Body of pancreas (tissue), 4 donors: Measurements from ENCODE around the gene FAM209A. TPM values are rescaled to one million over a fixed set of nuclear protein-coding genes. Genes with fewer than 3 reads are reported as not detected.

Experiments
- ATAC-seq: fragments of 150-250 bp; one replicate; pipeline ENCODE4 v1.9.1; 2016
- DNase-seq, 4 donors: peaks; one replicate each; pipeline ENCODE4 v3.0.0-alpha.2; 2019
- H3K27ac ChIP-seq, 4 donors: fragments of 200-600 bp; sonication (generic); 1 replicate in 3 of 4; 2 replicates in 1 of 4; pipeline versions ENCODE4 v1.5.1 to v1.6.1; 2016 to 2019; ENCODE audit warnings: mild to moderate bottlenecking in 1 of 4, mixed read lengths in 1 of 4, moderate library complexity in 1 of 4
- H3K27me3 ChIP-seq, 2 donors: fragments of 200-600 bp; sonication (generic); one replicate each; pipeline ENCODE4 v1.6.0; 2016; ENCODE audit warnings: mild to moderate bottlenecking in 1 of 2
- H3K36me3 ChIP-seq, 2 donors: fragments of 200-600 bp; sonication (generic); replicated peaks in 1 of 2; 2 replicates each; pipeline ENCODE4 v1.5.1; 2016; ENCODE audit warnings: low read depth in 2 of 2; ENCODE audit not compliant: insufficient read depth in 1 of 2
- H3K4me1 ChIP-seq: fragments of 200-600 bp; sonication (generic); one replicate; pipeline ENCODE4 v1.6.0; 2016
- H3K4me3 ChIP-seq, 2 donors: fragments of 200-600 bp; sonication (generic); 1 replicate in 1 of 2; 2 replicates in 1 of 2; pipeline ENCODE4 v1.5.1; 2016 to 2019
- H3K9me3 ChIP-seq, 3 donors: fragments of 200-600 bp; sonication (generic); 1 replicate in 2 of 3; 2 replicates in 1 of 3; pipeline ENCODE4 v1.5.1; 2016
- POLR2A ChIP-seq, 3 donors: fragments of 450-650 bp; IDR thresholded peaks; one replicate each; pipeline ENCODE4 v1.6.1; 2016; ENCODE audit warnings: antibody characterized with exemption in 3 of 3, mild to moderate bottlenecking in 2 of 3
- WGBS, 2 donors: methylation state at CpG; one replicate each; pipeline ENCODE4 v1.1.5; 2017; 5-methylcytosine and 5-hydroxymethylcytosine counted together
- intact Hi-C: fragments of 100-400 bp; cut with DNase I; formaldehyde crosslinking; loops from one replicate; pipeline ENCODE4 v1.15.1; 2023
- total RNA-seq, 2 donors: library from RNA; depleted of rRNA; stranded (reverse); fragments of >200 nt; gene quantifications; one replicate each; pipeline ENCODE4 v1.1.0, GENCODE V29; 2016
- TF ChIP-seq, protein P1 (sequence below), 7 experiments: fragments of 450-650 bp in 4 of 7; fragments of 200-600 bp in 3 of 7; sonication (generic) in 3 of 7; IDR thresholded peaks; one replicate each; pipeline ENCODE4 v1.5.1; 2016 to 2019; ENCODE audit warnings: antibody characterized with exemption in 7 of 7

The FAM209A gene
- total RNA-seq, 2 donors from 2014 or later = not detected

GRCh38 chr20:56503916-56504315 lies 20.6 kb upstream of the FAM209A start:
- no peaks in the 10 kb centered on the region for H3K9me3 ChIP-seq
- ATAC-seq = no peak
- no peak overlapping the region for H3K27ac ChIP-seq
- WGBS, 2 donors = 90 to 92% methylated on average over 7 to 8 of the region's 8 CpGs
- TF ChIP-seq POLR2A (IDR thresholded peaks at IDR 0.05) = no peak
- TF ChIP-seq, protein P1, sequence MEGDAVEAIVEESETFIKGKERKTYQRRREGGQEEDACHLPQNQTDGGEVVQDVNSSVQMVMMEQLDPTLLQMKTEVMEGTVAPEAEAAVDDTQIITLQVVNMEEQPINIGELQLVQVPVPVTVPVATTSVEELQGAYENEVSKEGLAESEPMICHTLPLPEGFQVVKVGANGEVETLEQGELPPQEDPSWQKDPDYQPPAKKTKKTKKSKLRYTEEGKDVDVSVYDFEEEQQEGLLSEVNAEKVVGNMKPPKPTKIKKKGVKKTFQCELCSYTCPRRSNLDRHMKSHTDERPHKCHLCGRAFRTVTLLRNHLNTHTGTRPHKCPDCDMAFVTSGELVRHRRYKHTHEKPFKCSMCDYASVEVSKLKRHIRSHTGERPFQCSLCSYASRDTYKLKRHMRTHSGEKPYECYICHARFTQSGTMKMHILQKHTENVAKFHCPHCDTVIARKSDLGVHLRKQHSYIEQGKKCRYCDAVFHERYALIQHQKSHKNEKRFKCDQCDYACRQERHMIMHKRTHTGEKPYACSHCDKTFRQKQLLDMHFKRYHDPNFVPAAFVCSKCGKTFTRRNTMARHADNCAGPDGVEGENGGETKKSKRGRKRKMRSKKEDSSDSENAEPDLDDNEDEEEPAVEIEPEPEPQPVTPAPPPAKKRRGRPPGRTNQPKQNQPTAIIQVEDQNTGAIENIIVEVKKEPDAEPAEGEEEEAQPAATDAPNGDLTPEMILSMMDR (IDR thresholded peaks at IDR 0.05) = no peak
- DNase-seq = no peak
- H3K4me3 ChIP-seq = no peak overlapping the region
- intact Hi-C loops = no loop called here
- no peaks in the 10 kb centered on the region for H3K27me3 ChIP-seq
- H3K36me3 ChIP-seq = no peaks in the 10 kb centered on the region
- no peaks in the 10 kb centered on the region for H3K4me1 ChIP-seq

DNA sequence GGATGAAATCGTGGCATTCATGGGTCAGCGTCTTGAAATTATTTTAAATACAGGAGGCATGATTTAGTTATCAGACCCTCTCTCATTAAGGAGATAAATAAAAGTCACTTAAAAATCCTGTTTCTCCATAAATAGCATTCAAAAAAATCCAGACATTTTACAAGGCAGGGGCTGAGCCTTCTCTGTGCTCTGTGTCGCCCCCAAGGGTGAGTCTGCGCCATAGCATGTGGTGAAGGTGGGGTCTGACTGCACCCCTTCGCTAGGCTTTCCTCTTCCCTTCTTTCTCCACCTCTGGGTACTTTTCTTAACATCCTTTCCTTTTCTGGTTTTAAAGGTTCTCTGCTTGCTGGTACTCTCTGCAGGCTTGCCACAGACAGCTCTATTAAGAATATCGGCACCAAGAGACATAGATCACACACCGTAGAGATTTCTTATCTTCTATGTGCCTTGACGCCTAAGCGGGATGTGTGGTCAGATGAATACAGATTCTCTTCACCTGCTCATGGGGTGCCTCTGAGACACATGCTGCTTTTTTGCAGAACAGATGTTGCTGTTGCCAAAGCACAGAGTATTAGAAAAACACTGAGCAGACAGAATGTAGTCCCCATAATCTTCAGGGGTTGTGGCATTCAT lies 20.1 kb upstream of the FAM209A start:
- WGBS, 2 donors = 88% methylated on average over 9 of the region's 9 CpGs
- DNase-seq = no peak
- Histone ChIP-seq H3K9me3 (no peaks in the 10 kb centered on the region), H3K27me3 (no peaks in the 10 kb centered on the region), H3K4me3 (no peak overlapping the region), H3K27ac (no peak overlapping the region), H3K4me1 (no peaks in the 10 kb centered on the region), H3K36me3 (no peaks in the 10 kb centered on the region)
- no peak for ATAC-seq
- intact Hi-C loops = no loop called here
- TF ChIP-seq, protein P1 (IDR thresholded peaks at IDR 0.05) = no peak
- no peak for TF ChIP-seq POLR2A (IDR thresholded peaks at IDR 0.05)

DNA sequence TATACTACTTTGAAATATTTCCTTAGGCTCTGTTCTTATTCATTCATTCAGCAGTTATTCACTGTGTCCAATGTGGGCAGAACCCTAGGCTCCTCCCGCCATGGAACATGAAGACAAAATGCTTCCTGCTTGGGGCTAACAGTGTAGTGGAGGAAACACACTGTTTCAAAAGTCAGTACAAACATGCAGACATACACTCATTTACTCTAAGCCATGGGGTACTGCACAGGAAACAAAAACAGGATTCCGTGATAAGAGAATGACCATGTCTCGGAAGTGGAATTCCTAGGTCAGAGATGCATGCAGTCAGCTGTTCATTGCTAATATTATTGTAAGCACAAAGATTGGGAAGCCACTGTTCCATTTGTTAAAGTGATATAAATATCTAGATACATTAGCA lies 18.4 kb upstream of the FAM209A start:
- WGBS, 2 donors = 62 to 77% methylated on average over 3 of the region's 3 CpGs
- H3K4me3 ChIP-seq = no peak overlapping the region
- no peaks in the 10 kb centered on the region for H3K36me3 ChIP-seq
- no peak for TF ChIP-seq POLR2A (IDR thresholded peaks at IDR 0.05)
- TF ChIP-seq, protein P1 (IDR thresholded peaks at IDR 0.05) = no peak
- ATAC-seq (no peak), DNase-seq (no peak)
- intact Hi-C loops = no loop called here
- no peaks in the 10 kb centered on the region for H3K27me3 ChIP-seq
- no peaks in the 10 kb centered on the region for H3K4me1 ChIP-seq
- H3K27ac ChIP-seq = no peak overlapping the region
- no peaks in the 10 kb centered on the region for H3K9me3 ChIP-seq

- TF ChIP-seq, protein P1 (IDR thresholded peaks at IDR 0.05) = no peak
- TF ChIP-seq POLR2A (IDR thresholded peaks at IDR 0.05) = no peak
- DNase-seq (no peak), ATAC-seq (no peak)
- Histone ChIP-seq H3K4me1 (no peaks in the 10 kb centered on the region), H3K4me3 (no peak overlapping the region), H3K27me3 (no peaks in the 10 kb centered on the region), H3K27ac (no peak overlapping the region), H3K9me3 (no peaks in the 10 kb centered on the region), H3K36me3 (peaks cover 3 to 4% of the 10 kb centered on the region in 2 donors)
- intact Hi-C loops = no loop called here
- 94 to 97% methylated on average over 10 of the region's 10 CpGs for WGBS, 2 donors
These were observed 12.6 kb upstream of the FAM209A start for GRCh38 chr20:56511926-56512325.
